H9 (cell line): Measurements from ENCODE around the gene CATSPERZ. TPM values are rescaled to one million over a fixed set of nuclear protein-coding genes. Genes with fewer than 3 reads are reported as not detected.

Source experiments
- DNase-seq: peaks from one replicate; pipeline ENCODE4 v3.0.0-alpha.2; 2017
- H2AFZ ChIP-seq: one replicate; pipeline ENCODE4 v1.6.1; 2013; ENCODE audit warnings: mild to moderate bottlenecking, low read length, control low read depth, moderate library complexity
- H2AK5ac ChIP-seq: 2 replicates; pipeline ENCODE4 v1.6.1; 2013; ENCODE audit warnings: low read length, control low read depth, mixed read lengths; ENCODE audit not compliant: insufficient read length
- H2BK120ac ChIP-seq: one replicate; pipeline ENCODE4 v1.6.1; 2013; ENCODE audit warnings: low read depth, mild to moderate bottlenecking, low read length, control low read depth, inconsistent platforms; ENCODE audit not compliant: poor library complexity, severe bottlenecking
- H2BK12ac ChIP-seq: 2 replicates; pipeline ENCODE4 v1.6.1; 2013; ENCODE audit warnings: low read length, control low read depth, mixed read lengths, low read depth; ENCODE audit not compliant: insufficient read length
- H2BK15ac ChIP-seq: 2 replicates; pipeline ENCODE4 v1.6.1; 2013; ENCODE audit warnings: low read depth, low read length, control low read depth
- H2BK20ac ChIP-seq: one replicate; pipeline ENCODE4 v1.6.1; 2013; ENCODE audit warnings: low read depth, mild to moderate bottlenecking, low read length, control low read depth, inconsistent platforms; ENCODE audit not compliant: poor library complexity, severe bottlenecking
- H2BK5ac ChIP-seq: 2 replicates; pipeline ENCODE4 v1.6.1; 2013; ENCODE audit warnings: low read length, control low read depth, mixed read lengths; ENCODE audit not compliant: insufficient read length
- H3K14ac ChIP-seq: 2 replicates; pipeline ENCODE4 v1.6.1; 2013; ENCODE audit warnings: low read length, control low read depth; ENCODE audit not compliant: insufficient read depth
- H3K18ac ChIP-seq: 2 replicates; pipeline ENCODE4 v1.6.1; 2013; ENCODE audit warnings: low read depth, mild to moderate bottlenecking, mixed read lengths, low read length, control low read depth; ENCODE audit not compliant: insufficient read length
- H3K23ac ChIP-seq: 2 replicates; pipeline ENCODE4 v1.6.1; 2013; ENCODE audit warnings: low read length, control low read depth, mixed read lengths, low read depth; ENCODE audit not compliant: insufficient read length
- H3K23me2 ChIP-seq: 2 replicates; pipeline ENCODE4 v1.6.1; 2013; ENCODE audit warnings: low read depth, mild to moderate bottlenecking, mixed read lengths, low read length, control low read depth; ENCODE audit not compliant: insufficient read length, poor library complexity, severe bottlenecking
- H3K27ac ChIP-seq: 2 replicates; pipeline ENCODE4 v1.5.1; 2013; ENCODE audit warnings: low read length, control low read depth, mixed read lengths, low read depth; ENCODE audit not compliant: insufficient read length
- H3K27me3 ChIP-seq: 2 replicates; pipeline ENCODE4 v1.6.1; 2013; ENCODE audit warnings: low read length, control low read depth, inconsistent platforms; ENCODE audit not compliant: insufficient read depth
- H3K4ac ChIP-seq: 2 replicates; pipeline ENCODE4 v1.6.1; 2013; ENCODE audit warnings: low read depth, mild to moderate bottlenecking, control low read depth, inconsistent platforms, low read length, moderate library complexity
- H3K4me1 ChIP-seq: 2 replicates; pipeline ENCODE4 v1.6.1; 2013; ENCODE audit warnings: low read length, control low read depth, inconsistent platforms; ENCODE audit not compliant: insufficient read depth
- H3K4me2 ChIP-seq: 2 replicates; pipeline ENCODE4 v1.6.1; 2013; ENCODE audit warnings: low read length, control low read depth, mixed read lengths; ENCODE audit not compliant: insufficient read length, insufficient read depth
- H3K56ac ChIP-seq: 2 replicates; pipeline ENCODE4 v1.6.1; 2013; ENCODE audit warnings: low read depth, mild to moderate bottlenecking, mixed read lengths, low read length, control low read depth; ENCODE audit not compliant: insufficient read length
- H3K79me1 ChIP-seq: 2 replicates; pipeline ENCODE4 v1.6.1; 2013; ENCODE audit warnings: low read depth, mild to moderate bottlenecking, moderate library complexity, low read length, control low read depth, inconsistent platforms; ENCODE audit not compliant: insufficient read depth, poor library complexity, severe bottlenecking
- H3K79me2 ChIP-seq: 2 replicates; pipeline ENCODE4 v1.6.1; 2013; ENCODE audit warnings: low read length, control low read depth, inconsistent platforms; ENCODE audit not compliant: insufficient read depth
- H3K9ac ChIP-seq: 2 replicates; pipeline ENCODE4 v1.6.1; 2013; ENCODE audit warnings: low read length, control low read depth, mixed read lengths; ENCODE audit not compliant: insufficient read length; ENCODE audit errors: extremely low read depth
- H3K9me3 ChIP-seq: one replicate; pipeline ENCODE4 v1.6.1; 2013; ENCODE audit warnings: low read depth, low read length, inconsistent platforms; ENCODE audit not compliant: control insufficient read depth
- H3T11ph ChIP-seq: one replicate; pipeline ENCODE4 v1.6.1; 2013; ENCODE audit warnings: mild to moderate bottlenecking, low read length, control low read depth, inconsistent platforms
- H4K20me1 ChIP-seq: one replicate; pipeline ENCODE4 v1.6.1; 2013; ENCODE audit not compliant: control insufficient read depth, insufficient read length, insufficient read depth
- H4K5ac ChIP-seq: 2 replicates; pipeline ENCODE4 v1.6.1; 2013; ENCODE audit warnings: low read depth, mild to moderate bottlenecking, mixed read lengths, low read length, control low read depth; ENCODE audit not compliant: insufficient read length
- H4K8ac ChIP-seq: replicated peaks from 2 replicates; pipeline ENCODE4 v1.6.1; 2013; ENCODE audit warnings: low read length, control low read depth, mixed read lengths, low read depth; ENCODE audit not compliant: insufficient read length
- H4K91ac ChIP-seq: 2 replicates; pipeline ENCODE4 v1.6.1; 2013; ENCODE audit warnings: low read depth, mild to moderate bottlenecking, moderate library complexity, mixed read lengths, low read length, control low read depth; ENCODE audit not compliant: insufficient read length
- H3K27ac Mint-ChIP-seq, 3 experiments: 2 replicates in 2 of 3; 3 replicates in 1 of 3; pipeline ENCODE4 v1.8.0; 2020 to 2021; ENCODE audit warnings: mixed read lengths in 3 of 3, mild to moderate bottlenecking in 1 of 3, moderate library complexity in 1 of 3
- H3K27me3 Mint-ChIP-seq: 2 replicates; pipeline ENCODE4 v1.8.0; 2021; ENCODE audit warnings: low read depth, mild to moderate bottlenecking, moderate library complexity, mixed read lengths
- H3K36me3 Mint-ChIP-seq, 3 experiments: 2 replicates in 2 of 3; 3 replicates in 1 of 3; pipeline ENCODE4 v1.8.0; 2020 to 2021; ENCODE audit warnings: low read depth in 3 of 3, mixed read lengths in 3 of 3; ENCODE audit not compliant: insufficient read depth in 1 of 3
- H3K4me1 Mint-ChIP-seq, 2 experiments: 2 replicates each; pipeline ENCODE4 v1.8.0; 2020; ENCODE audit warnings: mixed read lengths in 2 of 2
- H3K4me3 Mint-ChIP-seq, 2 experiments: 2 replicates in 1 of 2; 3 replicates in 1 of 2; pipeline ENCODE4 v1.8.0; 2020 to 2021; ENCODE audit warnings: mild to moderate bottlenecking in 2 of 2, mixed read lengths in 2 of 2, moderate library complexity in 1 of 2
- H3K9me3 Mint-ChIP-seq, 2 experiments: 2 replicates in 1 of 2; 3 replicates in 1 of 2; pipeline ENCODE4 v1.8.0; 2020; ENCODE audit warnings: mild to moderate bottlenecking in 2 of 2, mixed read lengths in 2 of 2, moderate library complexity in 1 of 2
- CTCF ChIP-seq: fragments of 200-600 bp; sonication (generic); conservative IDR thresholded peaks from 3 replicates; pipeline ENCODE4 v1.8.0; 2021; ENCODE audit warnings: antibody characterized with exemption, mild to moderate bottlenecking
- WGBS: extraction: QIAGEN DNeasy Blood & Tissue Kit; methylation state at CpG from one replicate; pipeline ENCODE4 v1.1.7; 2013; ENCODE audit warnings: missing lambda C conversion rate, low lambda C conversion rate, mixed read lengths; ENCODE audit not compliant: insufficient read length; ENCODE audit errors: extremely low coverage; 5-methylcytosine and 5-hydroxymethylcytosine counted together
- total RNA-seq: library from RNA; stranded (reverse); gene quantifications from 2 replicates; pipeline ENCODE4 v1.2.1, GENCODE V29; 2021

The CATSPERZ gene
- total RNA-seq, 1 experiment from 2014 or later, result 0.92 TPM

DNA sequence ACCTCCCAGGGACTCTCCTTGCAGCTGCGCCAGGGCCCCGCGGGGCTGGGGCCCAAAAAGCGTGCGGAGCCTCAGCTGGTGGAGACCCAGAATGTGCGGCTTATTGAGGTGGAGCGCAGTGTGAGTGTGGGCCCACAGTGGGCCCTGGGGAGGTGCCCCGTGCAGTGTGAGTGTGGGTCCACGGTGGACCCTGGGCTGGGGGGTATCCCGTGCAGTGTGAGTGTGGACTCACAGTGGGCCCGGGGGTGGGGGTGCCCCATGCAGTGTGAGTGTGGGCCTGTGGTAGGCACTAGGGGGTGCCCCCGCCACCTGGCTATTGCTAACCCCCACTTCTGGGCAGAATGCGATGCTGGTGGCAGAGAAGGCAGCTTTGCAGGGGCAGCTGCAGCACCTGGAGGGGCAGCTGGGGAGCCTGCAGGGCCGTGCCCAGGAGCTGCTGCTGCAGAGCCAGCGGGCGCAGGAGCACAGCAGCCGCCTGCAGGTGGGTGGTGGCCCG, 51.0 kb downstream of the CATSPERZ start:
- no peaks in the 10 kb centered on the region; a peak in 1 of 7 replicates for H3K36me3 Mint-ChIP-seq
- no peak overlapping the region for H3K27ac ChIP-seq
- H3K4me3 Mint-ChIP-seq, result no peak overlapping the region
- H4K20me1 ChIP-seq, result no peaks in the 10 kb centered on the region
- no peak overlapping the region for H3K4me2 ChIP-seq
- no peak overlapping the region for H3K23ac ChIP-seq
- H2BK20ac ChIP-seq, result no peak overlapping the region
- no peak for DNase-seq
- H3T11ph ChIP-seq, result no peak overlapping the region
- H2BK120ac ChIP-seq, result no peak overlapping the region
- H3K4me1 ChIP-seq, result peaks cover 2% of the 10 kb centered on the region; the same call in 1 of the 2 replicates
- no peaks in the 10 kb centered on the region for H3K23me2 ChIP-seq
- no peak overlapping the region for H3K4ac ChIP-seq
- WGBS, result no CpG with 5 or more reads among the region's 18 CpGs
- no peaks in the 10 kb centered on the region for H3K27me3 ChIP-seq
- peaks cover 11 to 20% of the 10 kb centered on the region in 2 experiments for H3K4me1 Mint-ChIP-seq
- H4K91ac ChIP-seq, result no peak overlapping the region
- no peak overlapping the region for H2AFZ ChIP-seq
- H2BK12ac ChIP-seq, result no peak overlapping the region
- no peak overlapping the region for H4K8ac ChIP-seq
- H3K18ac ChIP-seq, result no peak overlapping the region
- H3K27ac Mint-ChIP-seq, result no peak overlapping the region; a peak in 1 of 7 replicates
- H3K9ac ChIP-seq, result no peak overlapping the region
- H3K14ac ChIP-seq, result no peak overlapping the region
- no peak overlapping the region for H3K56ac ChIP-seq
- no peaks in the 10 kb centered on the region for H3K9me3 ChIP-seq
- no peak overlapping the region for H2BK5ac ChIP-seq
- H2BK15ac ChIP-seq, result no peak overlapping the region
- no peaks in the 10 kb centered on the region for H3K27me3 Mint-ChIP-seq
- H3K9me3 Mint-ChIP-seq, result no peaks in the 10 kb centered on the region
- H2AK5ac ChIP-seq, result no peak overlapping the region
- H3K79me2 ChIP-seq, result no peaks in the 10 kb centered on the region
- no peak overlapping the region for H4K5ac ChIP-seq
- no peak for TF ChIP-seq CTCF
- no peaks in the 10 kb centered on the region for H3K79me1 ChIP-seq
